Measurements from ENCODE around the gene FAM120B.

Gene FAM120B

GRCh38 chr6:170266061-170266825, 40.3 kb upstream of the FAM120B start:
- Histone ChIP-seq H3K9me3 (ENCODE audit: low read length) (no peaks in the 10 kb centered on the region), H3K4me3 (ENCODE audit: low read depth in 1 of 2, low read length in 2 of 2) (no peak overlapping the region), H3K27ac (ENCODE audit: low read depth, low read length) (no peak overlapping the region), H3K27me3 (ENCODE audit: control insufficient read depth in 1 of 2, insufficient read depth in 2 of 2, low read length in 2 of 2) (no peaks in the 10 kb centered on the region), H3K4me1 (ENCODE audit: insufficient read depth, low read length) (no peaks in the 10 kb centered on the region), H3K36me3 (ENCODE audit: insufficient read depth, low read length) (no peaks in the 10 kb centered on the region), H3K9ac (ENCODE audit: low read length) (no peak overlapping the region)

GRCh38 chr6:170267688-170268087, 38.9 kb upstream of the FAM120B start:
- Histone ChIP-seq H3K27me3 (ENCODE audit: control insufficient read depth in 1 of 2, insufficient read depth in 2 of 2, low read length in 2 of 2) (no peaks in the 10 kb centered on the region), H3K27ac (ENCODE audit: low read depth, low read length) (no peak overlapping the region), H3K9ac (ENCODE audit: low read length) (no peak overlapping the region)

GRCh38 chr6:170268216-170269129, 38.1 kb upstream of the FAM120B start:
- no peak overlapping the region for H3K9ac ChIP-seq (ENCODE audit: low read length)
- no peak overlapping the region for H3K4me3 ChIP-seq (ENCODE audit: low read depth in 1 of 2, low read length in 2 of 2)
- no peaks in the 10 kb centered on the region for H3K36me3 ChIP-seq (ENCODE audit: insufficient read depth, low read length)
- H3K4me1 ChIP-seq (ENCODE audit: insufficient read depth, low read length): no peaks in the 10 kb centered on the region
- H3K9me3 ChIP-seq (ENCODE audit: low read length): no peaks in the 10 kb centered on the region
- no peak overlapping the region for H3K27ac ChIP-seq (ENCODE audit: low read depth, low read length)
- no peaks in the 10 kb centered on the region for H3K27me3 ChIP-seq (ENCODE audit: control insufficient read depth in 1 of 2, insufficient read depth in 2 of 2, low read length in 2 of 2)

More at GRCh38 chr6:170267688-170268087, 38.9 kb upstream of the FAM120B start:
- H3K4me3 ChIP-seq (ENCODE audit: low read depth in 1 of 2, low read length in 2 of 2): no peak overlapping the region
- no peaks in the 10 kb centered on the region for H3K36me3 ChIP-seq (ENCODE audit: insufficient read depth, low read length)
- no peaks in the 10 kb centered on the region for H3K4me1 ChIP-seq (ENCODE audit: insufficient read depth, low read length)
- H3K9me3 ChIP-seq (ENCODE audit: low read length): no peaks in the 10 kb centered on the region

GRCh38 chr6:170269151-170269845, 37.3 kb upstream of the FAM120B start:
- H3K27ac ChIP-seq (ENCODE audit: low read depth, low read length): no peak overlapping the region
- H3K9me3 ChIP-seq (ENCODE audit: low read length): no peaks in the 10 kb centered on the region
- no peaks in the 10 kb centered on the region for H3K4me1 ChIP-seq (ENCODE audit: insufficient read depth, low read length)
- H3K9ac ChIP-seq (ENCODE audit: low read length): no peak overlapping the region
- peaks cover 0 to 6% of the 10 kb centered on the region in 2 donors for H3K27me3 ChIP-seq (ENCODE audit: control insufficient read depth in 1 of 2, insufficient read depth in 2 of 2, low read length in 2 of 2)
- no peaks in the 10 kb centered on the region for H3K36me3 ChIP-seq (ENCODE audit: insufficient read depth, low read length)
- H3K4me3 ChIP-seq (ENCODE audit: low read depth in 1 of 2, low read length in 2 of 2): no peak overlapping the region

- Histone ChIP-seq H3K27ac (ENCODE audit: low read depth, low read length) (no peak overlapping the region), H3K4me1 (ENCODE audit: insufficient read depth, low read length) (no peaks in the 10 kb centered on the region), H3K9me3 (ENCODE audit: low read length) (no peaks in the 10 kb centered on the region), H3K4me3 (ENCODE audit: low read depth in 1 of 2, low read length in 2 of 2) (no peak overlapping the region), H3K36me3 (ENCODE audit: insufficient read depth, low read length) (no peaks in the 10 kb centered on the region), H3K27me3 (ENCODE audit: control insufficient read depth in 1 of 2, insufficient read depth in 2 of 2, low read length in 2 of 2) (peaks cover 0 to 6% of the 10 kb centered on the region in 2 donors), H3K9ac (ENCODE audit: low read length) (no peak overlapping the region)
Observed at GRCh38 chr6:170269846-170270541, 36.6 kb upstream of the FAM120B start.

- Histone ChIP-seq H3K4me1 (ENCODE audit: insufficient read depth, low read length) (peaks cover 1% of the 10 kb centered on the region), H3K4me3 (ENCODE audit: low read depth in 1 of 2, low read length in 2 of 2) (no peak overlapping the region), H3K27ac (ENCODE audit: low read depth, low read length) (no peak overlapping the region), H3K27me3 (ENCODE audit: control insufficient read depth in 1 of 2, insufficient read depth in 2 of 2, low read length in 2 of 2) (peaks cover 0 to 6% of the 10 kb centered on the region in 2 donors), H3K36me3 (ENCODE audit: insufficient read depth, low read length) (no peaks in the 10 kb centered on the region), H3K9me3 (ENCODE audit: low read length) (no peaks in the 10 kb centered on the region), H3K9ac (ENCODE audit: low read length) (no peak overlapping the region)
Observed at GRCh38 chr6:170270984-170271593, 35.5 kb upstream of the FAM120B start.

GRCh38 chr6:170271771-170272314, 34.7 kb upstream of the FAM120B start:
- H3K4me3 ChIP-seq (ENCODE audit: low read depth in 1 of 2, low read length in 2 of 2): no peak overlapping the region
- no peak overlapping the region for H3K27ac ChIP-seq (ENCODE audit: low read depth, low read length)
- H3K4me1 ChIP-seq (ENCODE audit: insufficient read depth, low read length): peaks cover 5% of the 10 kb centered on the region
- peaks cover 0 to 6% of the 10 kb centered on the region in 2 donors for H3K27me3 ChIP-seq (ENCODE audit: control insufficient read depth in 1 of 2, insufficient read depth in 2 of 2, low read length in 2 of 2)
- no peak overlapping the region for H3K9ac ChIP-seq (ENCODE audit: low read length)
- H3K9me3 ChIP-seq (ENCODE audit: low read length): no peaks in the 10 kb centered on the region
- H3K36me3 ChIP-seq (ENCODE audit: insufficient read depth, low read length): no peaks in the 10 kb centered on the region

GRCh38 chr6:170272341-170273065, 34.1 kb upstream of the FAM120B start:
- Histone ChIP-seq H3K27me3 (ENCODE audit: control insufficient read depth in 1 of 2, insufficient read depth in 2 of 2, low read length in 2 of 2) (peaks cover 0 to 6% of the 10 kb centered on the region in 2 donors), H3K9me3 (ENCODE audit: low read length) (no peaks in the 10 kb centered on the region), H3K4me3 (ENCODE audit: low read depth in 1 of 2, low read length in 2 of 2) (no peak overlapping the region), H3K27ac (ENCODE audit: low read depth, low read length) (no peak overlapping the region), H3K36me3 (ENCODE audit: insufficient read depth, low read length) (no peaks in the 10 kb centered on the region), H3K4me1 (ENCODE audit: insufficient read depth, low read length) (peaks cover 5% of the 10 kb centered on the region), H3K9ac (ENCODE audit: low read length) (no peak overlapping the region)

- no peaks in the 10 kb centered on the region for H3K36me3 ChIP-seq (ENCODE audit: insufficient read depth, low read length)
- H3K9me3 ChIP-seq (ENCODE audit: low read length): no peaks in the 10 kb centered on the region
- H3K27me3 ChIP-seq (ENCODE audit: control insufficient read depth in 1 of 2, insufficient read depth in 2 of 2, low read length in 2 of 2): peaks cover 0 to 6% of the 10 kb centered on the region in 2 donors
- H3K4me3 ChIP-seq (ENCODE audit: low read depth in 1 of 2, low read length in 2 of 2): no peak overlapping the region
- no peak overlapping the region for H3K27ac ChIP-seq (ENCODE audit: low read depth, low read length)
- peaks cover 5% of the 10 kb centered on the region for H3K4me1 ChIP-seq (ENCODE audit: insufficient read depth, low read length)
- H3K9ac ChIP-seq (ENCODE audit: low read length): no peak overlapping the region
Observed at GRCh38 chr6:170273191-170273590, 33.4 kb upstream of the FAM120B start.

- Histone ChIP-seq H3K27ac (ENCODE audit: low read depth, low read length) (no peak overlapping the region), H3K36me3 (ENCODE audit: insufficient read depth, low read length) (no peaks in the 10 kb centered on the region), H3K4me3 (ENCODE audit: low read depth in 1 of 2, low read length in 2 of 2) (no peak overlapping the region), H3K4me1 (ENCODE audit: insufficient read depth, low read length) (peaks cover 5% of the 10 kb centered on the region), H3K27me3 (ENCODE audit: control insufficient read depth in 1 of 2, insufficient read depth in 2 of 2, low read length in 2 of 2) (peaks cover 0 to 6% of the 10 kb centered on the region in 2 donors), H3K9me3 (ENCODE audit: low read length) (no peaks in the 10 kb centered on the region), H3K9ac (ENCODE audit: low read length) (no peak overlapping the region)
Observed at GRCh38 chr6:170273681-170274080, 32.9 kb upstream of the FAM120B start.
